Transverse colon (tissue), 4 donors: ENCODE results near the gene RAP1GAP2. TPM values are rescaled to one million over a fixed set of nuclear protein-coding genes. Genes with fewer than 3 reads are reported as not detected.

Experiments used
- DNase-seq: peaks from one replicate; pipeline ENCODE4 v3.0.0-alpha.2; 2019
- H3K27ac ChIP-seq, 4 donors: fragments of 200-600 bp; sonication (generic); 2 replicates each; pipeline ENCODE4 v1.5.1; 2016 to 2018; ENCODE audit warnings: inconsistent platforms in 4 of 4
- H3K27me3 ChIP-seq: fragments of 200-600 bp; sonication (generic); 2 replicates; pipeline ENCODE4 v1.5.1; 2017; ENCODE audit warnings: inconsistent platforms
- H3K36me3 ChIP-seq, 4 donors: fragments of 200-600 bp; sonication (generic); 2 replicates each; pipeline ENCODE4 v1.5.1; 2017 to 2019; ENCODE audit warnings: inconsistent platforms in 4 of 4
- H3K4me1 ChIP-seq, 4 donors: fragments of 200-600 bp; sonication (generic); 2 replicates each; pipeline ENCODE4 v1.5.1; 2017 to 2020; ENCODE audit warnings: inconsistent platforms in 4 of 4
- H3K4me3 ChIP-seq, 4 donors: fragments of 200-600 bp; sonication (generic); 1 replicate in 1 of 4; 2 replicates in 3 of 4; pipeline versions ENCODE4 v1.5.1 to v1.6.1; 2017 to 2019; ENCODE audit warnings: inconsistent platforms in 4 of 4
- H3K9me3 ChIP-seq, 2 donors: fragments of 200-600 bp; sonication (generic); 2 replicates each; pipeline ENCODE4 v1.5.1; 2017 to 2019; ENCODE audit warnings: inconsistent platforms in 2 of 2
- CTCF ChIP-seq, 5 experiments: fragments of 200-600 bp in 3 of 5; fragments of 450-650 bp in 2 of 5; sonication (generic) in 3 of 5; IDR thresholded peaks; 1 replicate in 2 of 5; 2 replicates in 3 of 5; pipeline ENCODE4 v1.5.1; 2016 to 2017; ENCODE audit warnings: antibody characterized with exemption in 5 of 5, inconsistent platforms in 3 of 5, mild to moderate bottlenecking in 2 of 5, moderate library complexity in 1 of 5
- EP300 ChIP-seq: sonication (generic); formaldehyde crosslinking; IDR thresholded peaks from one replicate; pipeline ENCODE4 v1.6.1; 2017; ENCODE audit warnings: antibody characterized with exemption, low read depth
- POLR2A ChIP-seq: fragments of 450-650 bp; IDR thresholded peaks from one replicate; pipeline ENCODE4 v1.6.1; 2016; ENCODE audit warnings: antibody characterized with exemption, mild to moderate bottlenecking, moderate library complexity
- POLR2AphosphoS5 ChIP-seq, 3 donors: sonication (generic); formaldehyde crosslinking; IDR thresholded peaks; one replicate each; pipeline ENCODE4 v1.6.1; 2016; ENCODE audit warnings: antibody characterized with exemption in 3 of 3
- WGBS, 2 donors: methylation state at CpG; one replicate each; pipeline ENCODE4 v1.1.5; 2018; ENCODE audit warnings: low coverage in 1 of 2; 5-methylcytosine and 5-hydroxymethylcytosine counted together
- in situ Hi-C, 4 donors: fragments of 200-750 bp; cut with MboI; loops; one replicate each; pipeline versions ENCODE4 v1.15.0 to v1.15.1; 2017; ENCODE audit warnings: low sequenced_read_pairs in 3 of 4, low pct_ligation_motif_present in 1 of 4, low pct_unique_long_range_greater_than_20kb in 1 of 4
- intact Hi-C: fragments of 100-400 bp; cut with DNase I; formaldehyde crosslinking; loops from one replicate; pipeline ENCODE4 v1.15.1; 2023; ENCODE audit warnings: low total_unique reads
- total RNA-seq, 4 donors: library from RNA; depleted of rRNA; stranded (reverse); fragments of >200 nt; gene quantifications; one replicate each; pipeline ENCODE4 v1.1.0, GENCODE V29; 2016

The RAP1GAP2 gene
- total RNA-seq, 4 donors from 2014 or later: 23.0 to 39.6 (median 33.9) TPM

- Histone ChIP-seq H3K9me3 (no peaks in the 10 kb centered on the region), H3K27ac (no peak overlapping the region), H3K4me1 (peaks cover 0 to 28% (median 19%) of the 10 kb centered on the region in 4 donors), H3K27me3 (peaks cover 12% of the 10 kb centered on the region), H3K4me3 (no peak overlapping the region), H3K36me3 (no peaks in the 10 kb centered on the region)
- in situ Hi-C loops: no loop called here
- TF ChIP-seq POLR2AphosphoS5 (IDR thresholded peaks at IDR 0.05) (no peak), CTCF (IDR thresholded peaks at IDR 0.05) (no peak), POLR2A (no peak), EP300 (no peak)
- DNase-seq: no peak
- intact Hi-C loops: no loop called here
- 46 to 82% methylated on average over 4 to 6 of the region's 6 CpGs for WGBS, 2 donors
Measured at GRCh38 chr17:2850991-2851390, 54.8 kb downstream of the RAP1GAP2 start.

- Histone ChIP-seq H3K4me1 (peaks cover 0 to 28% (median 19%) of the 10 kb centered on the region in 4 donors), H3K4me3 (no peak overlapping the region), H3K27me3 (peaks cover 16% of the 10 kb centered on the region), H3K27ac (no peak overlapping the region), H3K9me3 (no peaks in the 10 kb centered on the region), H3K36me3 (no peaks in the 10 kb centered on the region)
- intact Hi-C loops: no loop called here
- in situ Hi-C loops: no loop called here
- DNase-seq: no peak
- TF ChIP-seq CTCF (IDR thresholded peaks at IDR 0.05) (no peak), POLR2A (no peak), EP300 (no peak), POLR2AphosphoS5 (IDR thresholded peaks at IDR 0.05) (no peak)
- 89% methylated on average over 4 of the region's 4 CpGs; no CpG with 5 or more reads in 1 of the 2 donors for WGBS, 2 donors
Measured at GRCh38 chr17:2851615-2852014, 55.4 kb downstream of the RAP1GAP2 start.

GRCh38 chr17:2852221-2852620 is 56.0 kb downstream of the RAP1GAP2 start:
- H3K4me1 ChIP-seq: peaks cover 0 to 28% (median 20%) of the 10 kb centered on the region in 4 donors
- intact Hi-C loops (no loop called here), in situ Hi-C loops (no loop called here)
- TF ChIP-seq EP300 (no peak), CTCF (IDR thresholded peaks at IDR 0.05) (no peak), POLR2A (no peak), POLR2AphosphoS5 (IDR thresholded peaks at IDR 0.05) (no peak)
- WGBS, 2 donors: 52 to 60% methylated on average over 1 to 6 of the region's 6 CpGs
- no peaks in the 10 kb centered on the region for H3K36me3 ChIP-seq
- peak; percentile 13 for DNase-seq
- H3K27me3 ChIP-seq: peaks cover 19% of the 10 kb centered on the region
- peak overlapping the region; percentile 73 to 84 (median 82) for H3K27ac ChIP-seq
- H3K9me3 ChIP-seq: no peaks in the 10 kb centered on the region
- no peak overlapping the region for H3K4me3 ChIP-seq

GRCh38 chr17:2852729-2853282 is 56.6 kb downstream of the RAP1GAP2 start:
- intact Hi-C loops (no loop called here), in situ Hi-C loops (no loop called here)
- TF ChIP-seq EP300: no peak
- H3K27ac ChIP-seq: peak overlapping the region; percentile 73 to 84 (median 82)
- H3K4me1 ChIP-seq: peaks cover 0 to 25% (median 20%) of the 10 kb centered on the region in 4 donors
- 0 to 34% methylated on average over 6 to 24 of the region's 55 CpGs for WGBS, 2 donors
- H3K9me3 ChIP-seq: no peaks in the 10 kb centered on the region
- no peak for DNase-seq
- peaks cover 19% of the 10 kb centered on the region for H3K27me3 ChIP-seq
- peak overlapping the region; percentile 51 to 61 (median 54) for H3K4me3 ChIP-seq
- H3K36me3 ChIP-seq: no peaks in the 10 kb centered on the region
